Sigmoid colon (tissue), 7 donors: ENCODE results near the gene SMYD1. TPM values are rescaled to one million over a fixed set of nuclear protein-coding genes. Genes with fewer than 3 reads are reported as not detected.

Source experiments
- DNase-seq: peaks from one replicate; pipeline ENCODE4 v3.0.0-alpha.2; 2019
- H3K27ac ChIP-seq, 4 donors: fragments of 200-600 bp; sonication (generic); one replicate each; pipeline ENCODE4 v1.5.1; 2016 to 2019; ENCODE audit warnings: mild to moderate bottlenecking in 1 of 4
- H3K27me3 ChIP-seq, 3 donors: fragments of 200-600 bp; sonication (generic); one replicate each; pipeline ENCODE4 v1.5.1; 2019; ENCODE audit warnings: mild to moderate bottlenecking in 1 of 3
- H3K36me3 ChIP-seq, 4 donors: fragments of 200-600 bp; sonication (generic); one replicate each; pipeline ENCODE4 v1.5.1; 2016 to 2019
- H3K4me1 ChIP-seq, 4 donors: fragments of 200-600 bp; sonication (generic); one replicate each; pipeline ENCODE4 v1.5.1; 2017 to 2019
- H3K4me3 ChIP-seq, 4 donors: fragments of 200-600 bp; sonication (generic); one replicate each; pipeline ENCODE4 v1.5.1; 2017 to 2019; ENCODE audit warnings: mild to moderate bottlenecking in 2 of 4, moderate library complexity in 1 of 4
- H3K9me3 ChIP-seq, 4 donors: fragments of 200-600 bp in 3 of 4; sonication (generic) in 3 of 4; one replicate each; pipeline versions ENCODE4 v1.5.1 to v1.6.1; 2013 to 2019
- CTCF ChIP-seq, 4 experiments: fragments of 450-650 bp in 3 of 4; fragments of 200-600 bp in 1 of 4; IDR thresholded peaks; one replicate each; pipeline ENCODE4 v1.5.1; 2016 to 2019; ENCODE audit warnings: antibody characterized with exemption in 4 of 4, mild to moderate bottlenecking in 3 of 4, moderate library complexity in 2 of 4
- EP300 ChIP-seq, 4 donors: sonication (generic); formaldehyde crosslinking; IDR thresholded peaks; one replicate each; pipeline ENCODE4 v1.6.1; 2017; ENCODE audit warnings: antibody characterized with exemption in 4 of 4
- POLR2A ChIP-seq, 2 donors: fragments of 450-650 bp; IDR thresholded peaks; one replicate each; pipeline ENCODE4 v1.6.1; 2016; ENCODE audit warnings: antibody characterized with exemption in 2 of 2, mild to moderate bottlenecking in 2 of 2, moderate library complexity in 2 of 2
- POLR2AphosphoS5 ChIP-seq, 4 donors: sonication (generic); formaldehyde crosslinking; IDR thresholded peaks; one replicate each; pipeline ENCODE4 v1.6.1; 2017; ENCODE audit warnings: antibody characterized with exemption in 4 of 4
- WGBS, 2 donors: extraction: QIAGEN DNeasy Blood & Tissue Kit; methylation state at CpG; one replicate each; pipeline ENCODE4 v1.1.7; 2013; 5-methylcytosine and 5-hydroxymethylcytosine counted together
- intact Hi-C: fragments of 100-400 bp; cut with DNase I; formaldehyde crosslinking; loops from one replicate; pipeline ENCODE4 v1.15.1; 2023
- polyA plus RNA-seq, 3 donors: library from polyadenylated mRNA; stranded (reverse); fragments of 200-250 nt; gene quantifications; one replicate each; pipeline ENCODE4 v1.2.3, GENCODE V29; 2013
- total RNA-seq, 4 donors: library from RNA; depleted of rRNA; stranded (reverse); fragments of >200 nt; gene quantifications; one replicate each; pipeline ENCODE4 v1.1.0, GENCODE V29; 2016
- donor health status: healthy with polysubstance abuse.
- donor health status: Bipolar disorder and iron deficiency.
- donor health status: healthy.

Gene SMYD1
- total and polyA plus RNA-seq, 7 donors = under 0.01 to 45.7 (median 17.3) TPM; not detected in 1

DNA sequence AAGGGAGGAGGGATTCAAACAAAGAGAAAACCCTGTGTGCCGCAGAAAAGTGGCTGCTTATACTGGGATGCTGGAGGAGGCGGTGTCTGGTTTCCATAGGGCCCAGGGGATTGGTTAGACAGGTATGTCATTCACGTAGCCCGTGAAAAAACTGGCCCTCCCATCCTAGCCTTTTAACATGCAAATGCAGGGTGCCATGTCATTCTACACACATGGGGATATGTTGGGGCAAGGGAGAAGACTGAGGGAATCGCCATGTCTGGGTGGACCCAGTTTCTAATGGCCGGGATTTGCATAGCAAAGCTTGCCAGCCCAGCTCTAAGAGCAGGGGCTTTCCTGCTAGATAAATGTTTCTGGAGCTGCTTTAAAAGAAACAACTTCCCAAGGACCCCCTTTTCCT, 43.1 kb upstream of the SMYD1 start:
- H3K27ac ChIP-seq = no peak overlapping the region
- no peaks in the 10 kb centered on the region for H3K27me3 ChIP-seq
- H3K4me1 ChIP-seq = no peaks in the 10 kb centered on the region
- TF ChIP-seq CTCF (IDR thresholded peaks at IDR 0.05) = no peak
- no peak for TF ChIP-seq EP300 (IDR thresholded peaks at IDR 0.05)
- no peak for TF ChIP-seq POLR2AphosphoS5 (IDR thresholded peaks at IDR 0.05)
- DNase-seq = no peak
- 82 to 94% methylated on average over 6 of the region's 6 CpGs for WGBS, 2 donors
- intact Hi-C loops = no loop called here
- no peak overlapping the region for H3K4me3 ChIP-seq
- H3K9me3 ChIP-seq = no peaks in the 10 kb centered on the region
- peaks cover 6 to 36% (median 9%) of the 10 kb centered on the region in 4 donors for H3K36me3 ChIP-seq

DNA sequence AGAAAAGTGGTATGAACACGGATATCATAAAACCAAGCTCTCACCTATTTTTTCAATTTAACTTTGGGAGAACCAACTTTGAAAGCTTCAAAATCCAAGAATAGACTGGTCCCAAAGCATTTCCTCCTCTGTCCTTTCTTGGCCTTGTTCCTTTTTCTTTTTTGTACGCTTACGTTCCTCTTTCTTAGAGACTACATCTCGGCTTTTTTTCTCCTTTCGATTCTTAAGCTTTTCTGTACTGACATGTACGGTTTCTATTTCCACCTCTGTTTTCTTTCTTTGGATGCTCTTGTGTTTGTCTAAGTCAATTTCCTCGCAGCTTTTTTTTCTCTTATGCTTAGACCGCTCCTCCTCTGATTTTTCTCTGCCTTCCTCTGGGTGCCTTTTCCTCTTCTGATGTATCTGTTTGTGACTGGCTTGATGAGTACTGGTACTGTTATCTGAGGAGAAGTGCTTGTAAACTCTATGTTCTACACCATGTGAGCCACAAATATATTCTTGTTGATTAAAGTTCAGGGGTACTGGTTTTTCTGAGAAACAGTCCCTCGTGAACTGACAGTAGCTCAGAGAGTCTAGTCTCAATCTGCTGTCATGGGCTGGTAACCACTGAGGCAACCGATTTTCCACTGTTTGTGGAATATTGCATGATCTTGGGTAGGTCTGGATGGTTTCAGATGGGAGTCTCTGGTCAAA, 39.8 kb upstream of the SMYD1 start:
- no peak for DNase-seq
- peaks cover 6 to 68% (median 22%) of the 10 kb centered on the region in 4 donors for H3K36me3 ChIP-seq
- no peaks in the 10 kb centered on the region for H3K9me3 ChIP-seq
- WGBS, 2 donors = 67 to 89% methylated on average over 10 of the region's 10 CpGs
- no peak overlapping the region for H3K4me3 ChIP-seq
- no peaks in the 10 kb centered on the region for H3K4me1 ChIP-seq
- no peak overlapping the region for H3K27ac ChIP-seq
- H3K27me3 ChIP-seq = no peaks in the 10 kb centered on the region
- TF ChIP-seq CTCF (IDR thresholded peaks at IDR 0.05) = no peak
- TF ChIP-seq POLR2AphosphoS5 (IDR thresholded peaks at IDR 0.05) = no peak
- no peak for TF ChIP-seq POLR2A (IDR thresholded peaks at IDR 0.05)
- no peak for TF ChIP-seq EP300 (IDR thresholded peaks at IDR 0.05)
- intact Hi-C loops = no loop called here

DNA sequence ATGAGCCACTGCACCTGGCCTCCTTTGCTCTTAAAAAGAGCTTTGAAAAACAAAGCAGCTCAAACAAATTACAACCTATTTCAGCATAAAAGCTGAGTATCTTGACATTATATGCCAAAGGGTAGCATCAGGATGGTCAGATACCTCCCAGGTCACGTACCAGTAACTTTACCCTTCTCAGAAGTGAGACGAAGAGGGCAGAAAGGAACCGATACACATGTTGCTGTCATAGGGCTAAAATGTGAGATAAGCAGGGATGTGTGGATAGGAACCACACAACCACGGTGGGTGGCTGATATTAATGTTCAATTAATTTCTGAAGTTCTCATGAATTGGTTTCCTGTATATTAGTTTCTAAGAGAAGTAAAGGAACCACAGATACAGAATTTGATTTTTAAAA, 38.7 kb upstream of the SMYD1 start:
- DNase-seq = no peak
- 93 to 97% methylated on average over 4 of the region's 4 CpGs for WGBS, 2 donors
- Histone ChIP-seq H3K4me3 (no peak overlapping the region), H3K4me1 (no peaks in the 10 kb centered on the region), H3K36me3 (peaks cover 6 to 79% (median 22%) of the 10 kb centered on the region in 4 donors), H3K27ac (no peak overlapping the region), H3K27me3 (no peaks in the 10 kb centered on the region), H3K9me3 (no peaks in the 10 kb centered on the region)
- no peak for TF ChIP-seq POLR2A (IDR thresholded peaks at IDR 0.05)
- TF ChIP-seq EP300 (IDR thresholded peaks at IDR 0.05) = no peak
- TF ChIP-seq POLR2AphosphoS5 (IDR thresholded peaks at IDR 0.05) = no peak
- TF ChIP-seq CTCF (IDR thresholded peaks at IDR 0.05) = no peak
- intact Hi-C loops = no loop called here

DNA sequence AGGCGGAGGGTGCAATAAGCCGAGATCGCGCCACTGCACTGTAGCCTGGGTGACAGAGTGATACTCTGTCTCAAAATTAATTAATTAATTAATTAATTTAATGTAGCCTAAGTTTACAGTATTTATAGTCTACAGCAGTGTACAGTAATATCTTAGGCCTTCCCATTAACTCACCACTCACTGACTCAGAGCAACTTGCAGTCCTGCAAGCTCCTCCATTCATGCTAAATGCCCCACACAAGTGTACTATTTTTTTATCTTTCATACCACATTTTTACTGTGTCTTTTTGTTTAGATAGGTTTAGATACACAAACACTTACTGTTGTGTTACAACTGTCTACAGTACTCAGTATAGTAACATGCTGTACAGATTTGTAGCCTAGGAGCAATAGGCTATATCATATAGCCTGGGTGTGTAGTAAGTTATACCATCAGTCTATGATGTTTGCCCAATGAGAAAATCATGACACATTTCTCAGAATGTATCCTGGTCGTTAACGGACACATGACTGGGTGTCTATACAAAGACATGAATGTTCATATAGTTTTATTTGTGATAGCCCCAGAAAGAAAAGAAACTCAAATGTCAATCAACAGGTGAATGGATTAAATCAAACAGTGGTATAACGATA, 35.4 kb upstream of the SMYD1 start:
- Histone ChIP-seq H3K4me1 (peaks cover 0 to 6% (median 0%) of the 10 kb centered on the region in 4 donors), H3K36me3 (peaks cover 6 to 92% (median 22%) of the 10 kb centered on the region in 4 donors), H3K9me3 (no peaks in the 10 kb centered on the region), H3K4me3 (no peak overlapping the region), H3K27me3 (no peaks in the 10 kb centered on the region), H3K27ac (no peak overlapping the region)
- 85 to 93% methylated on average over 7 of the region's 7 CpGs for WGBS, 2 donors
- intact Hi-C loops = no loop called here
- TF ChIP-seq CTCF (IDR thresholded peaks at IDR 0.05) = no peak
- no peak for TF ChIP-seq POLR2A (IDR thresholded peaks at IDR 0.05)
- TF ChIP-seq POLR2AphosphoS5 (IDR thresholded peaks at IDR 0.05) = no peak
- no peak for DNase-seq
